ENCODE data around the gene SPTBN1.
A peak's percentile ranks its signal among the peaks of the same experiment; 100 is the strongest.

SPTBN1 gene

DNA sequence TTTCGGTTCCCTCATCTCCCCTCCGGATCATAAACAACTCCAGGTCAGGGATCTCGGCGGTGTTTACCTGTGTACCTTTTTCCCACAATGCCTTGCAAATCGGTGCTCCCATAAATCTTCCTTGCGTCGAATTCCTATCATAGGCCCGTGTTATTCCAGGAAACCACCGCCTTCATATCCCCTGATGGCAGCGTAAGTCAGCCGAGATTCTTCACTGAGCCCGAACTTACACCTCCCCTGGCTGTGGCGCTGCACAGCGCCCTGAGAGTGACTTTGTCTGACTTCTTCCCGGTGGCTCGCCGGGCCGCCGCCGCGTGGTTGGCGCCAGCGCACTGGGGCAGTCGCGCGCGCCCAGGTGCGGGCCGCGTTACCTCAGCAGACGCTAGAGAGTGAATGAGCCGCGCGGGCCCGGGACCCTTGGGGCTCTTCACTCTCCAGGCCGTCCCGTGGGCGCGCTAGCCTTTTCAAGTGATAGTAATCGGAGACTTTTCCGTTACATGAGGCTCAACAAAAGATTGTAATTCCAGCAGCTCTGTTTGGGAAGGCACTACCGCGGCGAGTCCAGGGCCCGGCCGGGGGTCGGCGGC is 101.6 kb downstream of the SPTBN1 start:
- no peak for DNase-seq

- no peak for DNase-seq
These were observed 102.3 kb downstream of the SPTBN1 start for GRCh38 chr2:54558188-54559005.

- DNase-seq, result no peak
These were observed 102.9 kb downstream of the SPTBN1 start for GRCh38 chr2:54559006-54559445.

GRCh38 chr2:54559593-54560145 is 103.5 kb downstream of the SPTBN1 start:
- no peak for DNase-seq

- DNase-seq, result no peak
These were observed 104.2 kb downstream of the SPTBN1 start for GRCh38 chr2:54560146-54560881.

DNA sequence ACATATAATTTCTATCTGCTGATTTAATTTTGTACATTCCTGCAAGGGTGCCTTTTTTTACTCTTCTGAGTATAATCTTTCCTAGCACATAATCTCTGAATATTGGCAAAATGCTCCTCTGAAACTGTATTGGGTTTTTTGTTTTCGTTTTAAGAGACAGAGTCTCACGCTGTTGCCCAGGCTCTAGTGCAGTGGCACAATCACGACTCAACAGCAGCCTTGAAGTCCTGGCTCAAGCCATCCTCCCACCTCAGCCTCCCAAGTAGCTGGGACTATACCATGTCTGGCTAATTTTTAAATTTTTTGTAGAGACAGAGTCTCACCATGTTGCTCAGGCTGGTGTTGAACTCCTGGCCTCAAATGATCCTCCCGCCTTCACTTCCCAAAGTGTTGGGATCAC is 104.9 kb downstream of the SPTBN1 start:
- DNase-seq, result no peak

GRCh38 chr2:54564439-54564838 is 108.3 kb downstream of the SPTBN1 start:
- no peak for DNase-seq

DNA sequence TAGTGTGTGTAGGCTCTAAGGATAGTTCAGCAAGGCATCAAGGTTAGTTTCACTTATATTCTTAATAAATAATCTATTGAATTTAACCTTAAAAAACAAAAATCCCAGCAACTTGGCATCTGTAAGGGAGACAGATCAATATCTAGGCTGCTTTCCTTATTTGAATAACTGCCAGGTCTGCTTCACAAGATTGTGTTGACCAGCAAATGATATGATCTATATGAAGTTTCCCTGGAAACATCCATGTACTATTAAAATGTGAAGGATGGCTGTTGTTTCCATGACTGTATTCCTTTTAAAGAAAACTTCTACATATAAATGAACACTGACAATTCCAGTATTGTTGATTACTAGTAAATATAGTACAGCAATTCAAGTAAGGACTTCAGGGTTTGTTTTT is 109.4 kb downstream of the SPTBN1 start:
- DNase-seq, result no peak

GRCh38 chr2:54566896-54567295 is 110.8 kb downstream of the SPTBN1 start:
- DNase-seq, result no peak

- no peak for DNase-seq
These were observed 112.8 kb downstream of the SPTBN1 start for GRCh38 chr2:54568876-54569321.

DNA sequence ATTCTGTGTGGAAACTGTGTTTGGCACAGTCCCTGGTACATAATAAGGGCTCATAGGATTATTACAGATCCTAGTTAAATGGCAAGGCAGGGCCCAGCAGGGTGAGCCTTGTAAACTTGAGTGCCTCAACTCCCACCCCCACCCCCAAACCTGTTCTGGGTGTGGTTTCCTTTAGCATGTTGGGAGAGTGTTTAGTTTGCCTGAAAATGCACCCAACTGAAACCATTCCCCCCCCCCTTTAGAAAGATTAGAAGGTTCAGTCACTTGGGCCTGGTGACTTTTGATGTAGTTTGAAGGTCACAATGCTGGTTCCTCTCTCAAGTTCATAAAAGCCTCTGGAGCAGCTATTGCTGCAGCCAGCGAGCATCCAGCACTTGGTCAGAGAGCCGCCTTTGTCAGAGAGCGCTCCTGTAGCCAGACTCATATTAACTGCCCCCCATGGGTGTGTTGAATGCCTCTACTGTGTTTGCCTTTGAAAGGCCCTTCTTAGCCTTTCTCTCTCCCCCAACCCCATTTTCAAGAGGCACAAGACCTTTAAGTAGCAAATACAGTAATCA is 113.7 kb downstream of the SPTBN1 start:
- no peak for DNase-seq

GRCh38 chr2:54570321-54570855 is 114.3 kb downstream of the SPTBN1 start:
- no peak for DNase-seq

GRCh38 chr2:54570925-54571694 is 115.0 kb downstream of the SPTBN1 start:
- no peak for DNase-seq

DNA sequence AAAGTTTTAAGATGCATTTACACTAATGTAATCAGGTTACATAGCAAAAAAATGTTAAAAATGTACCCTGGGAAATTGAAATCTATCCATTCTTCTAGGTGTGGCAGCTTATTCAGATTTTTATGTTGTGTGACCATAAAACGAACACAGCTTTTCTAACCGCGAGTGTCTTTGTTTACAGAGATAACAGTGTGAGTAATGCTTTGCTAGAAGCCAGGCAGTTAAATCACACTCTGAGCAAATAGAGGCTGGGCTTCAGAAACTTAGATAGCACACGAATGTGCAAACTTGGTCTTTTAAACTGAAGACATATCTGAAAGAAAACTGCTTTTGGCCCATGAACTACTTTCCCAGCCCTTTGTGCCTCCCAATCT is 116.1 kb downstream of the SPTBN1 start:
- no peak for DNase-seq

- no peak for DNase-seq
These were observed 116.8 kb downstream of the SPTBN1 start for GRCh38 chr2:54572636-54573536.

- DNase-seq, result no peak
These were observed 117.4 kb downstream of the SPTBN1 start for GRCh38 chr2:54573537-54573919.

GRCh38 chr2:54574107-54574859 is 118.2 kb downstream of the SPTBN1 start:
- DNase-seq, result no peak

DNA sequence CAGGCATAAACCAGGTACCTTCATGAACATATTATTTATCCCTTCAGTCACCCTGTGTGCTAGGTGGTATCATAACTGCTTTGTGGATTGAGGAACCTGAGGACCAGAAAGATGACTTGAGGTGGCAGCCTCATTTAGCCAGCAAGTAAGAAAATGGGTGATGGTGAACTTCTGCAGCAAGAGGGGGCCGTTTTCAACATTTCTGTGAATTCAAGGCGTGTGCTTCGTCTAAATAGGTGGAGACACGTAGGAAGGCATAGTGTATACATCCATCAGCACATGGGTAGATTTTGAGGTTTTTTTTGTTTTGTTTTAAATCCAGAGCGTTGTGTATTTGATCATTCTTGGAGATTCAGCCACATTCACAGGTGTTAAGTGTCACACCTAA is 118.7 kb downstream of the SPTBN1 start:
- no peak for DNase-seq

DNA sequence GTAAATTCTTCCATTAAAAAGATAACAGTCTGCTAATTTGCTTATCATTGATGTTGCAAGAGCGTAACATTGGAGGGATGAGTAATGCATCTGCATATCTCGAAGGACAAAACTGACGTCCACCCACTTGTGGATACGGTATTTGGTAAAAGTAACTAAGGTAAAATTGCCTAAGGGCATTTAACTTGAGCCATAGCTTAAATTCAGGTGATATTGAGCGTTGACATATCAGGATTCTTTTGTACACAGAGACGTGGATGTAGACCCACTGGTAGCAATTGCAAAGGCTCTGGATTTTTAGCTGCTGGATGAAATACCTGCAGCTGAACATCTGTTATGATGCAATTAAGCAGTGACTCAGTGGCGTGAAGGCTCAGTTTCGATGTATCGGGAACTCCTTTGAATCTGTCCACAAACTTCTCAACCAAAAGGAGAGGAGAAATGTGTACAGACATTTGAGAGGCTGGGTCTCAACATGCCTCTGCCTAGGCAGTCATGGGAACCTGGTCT is 119.3 kb downstream of the SPTBN1 start:
- no peak for DNase-seq

- DNase-seq, result peak in 1 of 2 experiments; percentile 30
These were observed 120.9 kb downstream of the SPTBN1 start for GRCh38 chr2:54577035-54577434.
